Mucosa of gallbladder (tissue), 1 donor: Measurements from ENCODE around the gene SHISAL1. TPM values are rescaled to one million over a fixed set of nuclear protein-coding genes. Genes with fewer than 3 reads are reported as not detected.

Experiments used
- DNase-seq: peaks from one replicate; pipeline ENCODE4 v3.0.0-alpha.2; 2020; ENCODE audit warnings: low spot score
- total RNA-seq: library from RNA; stranded (reverse); gene quantifications from one replicate; pipeline ENCODE4 v1.2.1, GENCODE V29; 2021
- donor health status: DM: no; HTN: no; CAD: no.

SHISAL1 gene
- total RNA-seq, 1 donor from 2014 or later: 3.8 TPM

- no peak for DNase-seq
These were observed 118.2 kb downstream of the SHISAL1 start for GRCh38 chr22:44194569-44194968.

Other genes with a start within 250 kb of the SHISAL1 start
- 23.3 TPM for gene PARVG, start 132.0 kb downstream of the SHISAL1 start, total RNA-seq
- 38.5 TPM for gene RTL6, start 185.3 kb upstream of the SHISAL1 start, total RNA-seq